ENCODE measurements around the gene GAB1. TPM values are rescaled to one million over a fixed set of nuclear protein-coding genes. Genes with fewer than 3 reads are reported as not detected.

GAB1 gene
- total and polyA plus RNA-seq, 5 donors from 2014 or later: 1.2 TPM; not detected in 4

- Histone ChIP-seq H3K9me3 (ENCODE audit: control insufficient read depth in 2 of 2, low read length in 2 of 2) (no peaks in the 10 kb centered on the region), H3K4me1 (ENCODE audit: control insufficient read depth, insufficient read depth, low read length, poor library complexity, severe bottlenecking) (no peaks in the 10 kb centered on the region), H3K4me3 (ENCODE audit: low read depth, low read length) (no peak overlapping the region), H3K27ac (ENCODE audit: insufficient read depth, low read length, poor library complexity, severe bottlenecking) (no peak overlapping the region), H3K36me3 (ENCODE audit: control insufficient read depth, insufficient read depth, low read length) (no peaks in the 10 kb centered on the region), H3K27me3 (ENCODE audit: control insufficient read depth, insufficient read depth, low read length) (no peaks in the 10 kb centered on the region)
- no peak overlapping the region for H3K27ac Mint-ChIP-seq
- peaks cover 7% of the 10 kb centered on the region for H3K27me3 Mint-ChIP-seq
- no peak overlapping the region for H3K4me3 Mint-ChIP-seq
- DNase-seq (no peak), ATAC-seq (ENCODE audit: low read depth in 2 of 2) (no peak)
- H3K36me3 Mint-ChIP-seq: no peaks in the 10 kb centered on the region
- H3K4me1 Mint-ChIP-seq: no peaks in the 10 kb centered on the region
- peaks cover 0 to 4% (median 0%) of the 10 kb centered on the region in 7 donors for H3K9me3 Mint-ChIP-seq
Observed at GRCh38 chr4:143374771-143375170, 38.1 kb downstream of the GAB1 start.

- Mint-ChIP-seq H3K9me3 (peaks cover 0 to 4% (median 0%) of the 10 kb centered on the region in 7 donors), H3K27ac (peak overlapping the region in 1 of 3 donors; percentile 30), H3K4me3 (no peak overlapping the region), H3K27me3 (peaks cover 4% of the 10 kb centered on the region), H3K36me3 (no peaks in the 10 kb centered on the region), H3K4me1 (no peaks in the 10 kb centered on the region)
- H3K36me3 ChIP-seq (ENCODE audit: control insufficient read depth, insufficient read depth, low read length): no peaks in the 10 kb centered on the region
- no peaks in the 10 kb centered on the region for H3K4me1 ChIP-seq (ENCODE audit: control insufficient read depth, insufficient read depth, low read length, poor library complexity, severe bottlenecking)
- DNase-seq: peak in 1 of 3 donors; percentile 10
- H3K4me3 ChIP-seq (ENCODE audit: low read depth, low read length): no peak overlapping the region
- H3K27ac ChIP-seq (ENCODE audit: insufficient read depth, low read length, poor library complexity, severe bottlenecking): no peak overlapping the region
- H3K9me3 ChIP-seq (ENCODE audit: control insufficient read depth in 2 of 2, low read length in 2 of 2): no peaks in the 10 kb centered on the region
- no peaks in the 10 kb centered on the region for H3K27me3 ChIP-seq (ENCODE audit: control insufficient read depth, insufficient read depth, low read length)
- ATAC-seq (ENCODE audit: low read depth in 2 of 2): no peak
Observed at GRCh38 chr4:143375326-143376073, 38.8 kb downstream of the GAB1 start.

GRCh38 chr4:143377611-143378099, 41.0 kb downstream of the GAB1 start:
- Histone ChIP-seq H3K4me1 (ENCODE audit: control insufficient read depth, insufficient read depth, low read length, poor library complexity, severe bottlenecking) (no peaks in the 10 kb centered on the region), H3K36me3 (ENCODE audit: control insufficient read depth, insufficient read depth, low read length) (no peaks in the 10 kb centered on the region), H3K27me3 (ENCODE audit: control insufficient read depth, insufficient read depth, low read length) (no peaks in the 10 kb centered on the region), H3K4me3 (ENCODE audit: low read depth, low read length) (no peak overlapping the region), H3K9me3 (ENCODE audit: control insufficient read depth in 2 of 2, low read length in 2 of 2) (no peaks in the 10 kb centered on the region), H3K27ac (ENCODE audit: insufficient read depth, low read length, poor library complexity, severe bottlenecking) (no peak overlapping the region)
- H3K36me3 Mint-ChIP-seq: no peaks in the 10 kb centered on the region
- DNase-seq (no peak), ATAC-seq (ENCODE audit: low read depth in 2 of 2) (no peak)
- H3K4me3 Mint-ChIP-seq: no peak overlapping the region
- peaks cover 4% of the 10 kb centered on the region for H3K27me3 Mint-ChIP-seq
- no peaks in the 10 kb centered on the region for H3K9me3 Mint-ChIP-seq
- no peaks in the 10 kb centered on the region for H3K4me1 Mint-ChIP-seq
- no peak overlapping the region for H3K27ac Mint-ChIP-seq

- Histone ChIP-seq H3K36me3 (ENCODE audit: control insufficient read depth, insufficient read depth, low read length) (no peaks in the 10 kb centered on the region), H3K9me3 (ENCODE audit: control insufficient read depth in 2 of 2, low read length in 2 of 2) (no peaks in the 10 kb centered on the region), H3K27me3 (ENCODE audit: control insufficient read depth, insufficient read depth, low read length) (no peaks in the 10 kb centered on the region), H3K4me3 (ENCODE audit: low read depth, low read length) (no peak overlapping the region), H3K4me1 (ENCODE audit: control insufficient read depth, insufficient read depth, low read length, poor library complexity, severe bottlenecking) (no peaks in the 10 kb centered on the region), H3K27ac (ENCODE audit: insufficient read depth, low read length, poor library complexity, severe bottlenecking) (no peak overlapping the region)
- H3K4me1 Mint-ChIP-seq: no peaks in the 10 kb centered on the region
- no peaks in the 10 kb centered on the region for H3K9me3 Mint-ChIP-seq
- no peaks in the 10 kb centered on the region for H3K36me3 Mint-ChIP-seq
- no peak for DNase-seq
- H3K27me3 Mint-ChIP-seq: peaks cover 4% of the 10 kb centered on the region
- H3K27ac Mint-ChIP-seq: no peak overlapping the region
- H3K4me3 Mint-ChIP-seq: no peak overlapping the region
- ATAC-seq (ENCODE audit: low read depth in 2 of 2): no peak
Observed at GRCh38 chr4:143380629-143381028, 44.0 kb downstream of the GAB1 start.

GRCh38 chr4:143381189-143382118, 44.8 kb downstream of the GAB1 start:
- Mint-ChIP-seq H3K27ac (no peak overlapping the region), H3K27me3 (peaks cover 4% of the 10 kb centered on the region), H3K4me3 (no peak overlapping the region), H3K4me1 (no peaks in the 10 kb centered on the region), H3K9me3 (no peaks in the 10 kb centered on the region), H3K36me3 (no peaks in the 10 kb centered on the region)
- no peaks in the 10 kb centered on the region for H3K9me3 ChIP-seq (ENCODE audit: control insufficient read depth in 2 of 2, low read length in 2 of 2)
- H3K27ac ChIP-seq (ENCODE audit: insufficient read depth, low read length, poor library complexity, severe bottlenecking): no peak overlapping the region
- ATAC-seq (ENCODE audit: low read depth in 2 of 2): no peak
- no peaks in the 10 kb centered on the region for H3K27me3 ChIP-seq (ENCODE audit: control insufficient read depth, insufficient read depth, low read length)
- DNase-seq: no peak
- H3K36me3 ChIP-seq (ENCODE audit: control insufficient read depth, insufficient read depth, low read length): no peaks in the 10 kb centered on the region
- no peaks in the 10 kb centered on the region for H3K4me1 ChIP-seq (ENCODE audit: control insufficient read depth, insufficient read depth, low read length, poor library complexity, severe bottlenecking)
- H3K4me3 ChIP-seq (ENCODE audit: low read depth, low read length): no peak overlapping the region

GRCh38 chr4:143382596-143382995, 45.9 kb downstream of the GAB1 start:
- Mint-ChIP-seq H3K4me1 (no peaks in the 10 kb centered on the region), H3K27me3 (peaks cover 4% of the 10 kb centered on the region), H3K4me3 (no peak overlapping the region), H3K27ac (no peak overlapping the region), H3K9me3 (peaks cover 0 to under 1% (median 0%) of the 10 kb centered on the region in 7 donors), H3K36me3 (no peaks in the 10 kb centered on the region)
- DNase-seq (no peak), ATAC-seq (ENCODE audit: low read depth in 2 of 2) (no peak)
- Histone ChIP-seq H3K4me3 (ENCODE audit: low read depth, low read length) (no peak overlapping the region), H3K9me3 (ENCODE audit: control insufficient read depth in 2 of 2, low read length in 2 of 2) (no peaks in the 10 kb centered on the region), H3K4me1 (ENCODE audit: control insufficient read depth, insufficient read depth, low read length, poor library complexity, severe bottlenecking) (no peaks in the 10 kb centered on the region), H3K27me3 (ENCODE audit: control insufficient read depth, insufficient read depth, low read length) (no peaks in the 10 kb centered on the region), H3K27ac (ENCODE audit: insufficient read depth, low read length, poor library complexity, severe bottlenecking) (no peak overlapping the region), H3K36me3 (ENCODE audit: control insufficient read depth, insufficient read depth, low read length) (no peaks in the 10 kb centered on the region)

- Mint-ChIP-seq H3K27me3 (peaks cover 4% of the 10 kb centered on the region), H3K36me3 (no peaks in the 10 kb centered on the region), H3K27ac (no peak overlapping the region), H3K9me3 (peaks cover 0 to 1% (median 0%) of the 10 kb centered on the region in 7 donors), H3K4me3 (no peak overlapping the region), H3K4me1 (no peaks in the 10 kb centered on the region)
- ATAC-seq (ENCODE audit: low read depth in 2 of 2): no peak
- no peaks in the 10 kb centered on the region for H3K9me3 ChIP-seq (ENCODE audit: control insufficient read depth in 2 of 2, low read length in 2 of 2)
- no peak overlapping the region for H3K4me3 ChIP-seq (ENCODE audit: low read depth, low read length)
- DNase-seq: no peak
- no peaks in the 10 kb centered on the region for H3K27me3 ChIP-seq (ENCODE audit: control insufficient read depth, insufficient read depth, low read length)
- no peaks in the 10 kb centered on the region for H3K4me1 ChIP-seq (ENCODE audit: control insufficient read depth, insufficient read depth, low read length, poor library complexity, severe bottlenecking)
- H3K36me3 ChIP-seq (ENCODE audit: control insufficient read depth, insufficient read depth, low read length): no peaks in the 10 kb centered on the region
- no peak overlapping the region for H3K27ac ChIP-seq (ENCODE audit: insufficient read depth, low read length, poor library complexity, severe bottlenecking)
Observed at GRCh38 chr4:143383005-143383574, 46.4 kb downstream of the GAB1 start.
